Activated CD4-positive, alpha-beta T cell treated with anti-CD3 and anti-CD28 coated beads, Interleukin-2, amount 10 ng/mL, durations not matched to agents 7 days and 5 days (primary cell): Measurements from ENCODE around the gene RPP38. TPM values are rescaled to one million over a fixed set of nuclear protein-coding genes. Genes with fewer than 3 reads are reported as not detected.

Experiments used
- CTCF ChIA-PET: fragments of 350-600 bp; sonication (Branson Sonifier 250); formaldehyde crosslinking; loops from one replicate; lab custom pipeline; 2021; ENCODE audit warnings: antibody characterized with exemption; lab: Charles Lee
- POLR2A ChIA-PET: fragments of 350-600 bp; sonication (Branson Sonifier 250); formaldehyde crosslinking; loops from one replicate; lab custom pipeline; 2021; ENCODE audit warnings: antibody characterized with exemption; lab: Charles Lee
- DNase-seq: peaks from one replicate; pipeline ENCODE4 v3.0.0-alpha.2; 2020
- H3K27ac Mint-ChIP-seq: one replicate; pipeline ENCODE4 v1.8.0; 2021; ENCODE audit warnings: mild to moderate bottlenecking, moderate library complexity, mixed read lengths
- H3K27me3 Mint-ChIP-seq: one replicate; pipeline ENCODE4 v1.8.0; 2021; ENCODE audit warnings: mixed read lengths
- H3K36me3 Mint-ChIP-seq: one replicate; pipeline ENCODE4 v1.8.0; 2021; ENCODE audit warnings: low read depth, mixed read lengths
- H3K4me1 Mint-ChIP-seq: one replicate; pipeline ENCODE4 v1.8.0; 2021; ENCODE audit warnings: mixed read lengths
- H3K4me3 Mint-ChIP-seq: one replicate; pipeline ENCODE4 v1.8.0; 2021; ENCODE audit warnings: mild to moderate bottlenecking, moderate library complexity, mixed read lengths
- H3K9me3 Mint-ChIP-seq: one replicate; pipeline ENCODE4 v1.8.0; 2021; ENCODE audit warnings: mixed read lengths
- total RNA-seq, 2 experiments: library from RNA; stranded (reverse); gene quantifications; one replicate each; pipeline ENCODE4 v1.2.3, GENCODE V29; 2021

Gene RPP38
- total RNA-seq, 2 experiments from 2014 or later: 17.4 to 19.2 TPM

- peak overlapping the region; percentile 32 for H3K4me3 Mint-ChIP-seq
- no peaks in the 10 kb centered on the region for H3K9me3 Mint-ChIP-seq
- DNase-seq: peak; percentile 14
- no peaks in the 10 kb centered on the region for H3K27me3 Mint-ChIP-seq
- H3K36me3 Mint-ChIP-seq: peaks cover 40% of the 10 kb centered on the region
- POLR2A ChIA-PET: no interaction called here
- H3K4me1 Mint-ChIP-seq: peaks cover 39% of the 10 kb centered on the region
- H3K27ac Mint-ChIP-seq: peak overlapping the region; percentile 73
- CTCF ChIA-PET: interaction anchor here (0.6 to 2.3 kb wide), 4 partner anchors 9 to 27 kb away, joined by 3 to 8 read pairs (median 3); partner anchors contain the start of gene NMT2
Measured at GRCh38 chr10:15141136-15142054, 44.2 kb downstream of the RPP38 start.

- Mint-ChIP-seq H3K9me3 (peaks cover 1% of the 10 kb centered on the region), H3K27me3 (no peaks in the 10 kb centered on the region), H3K4me3 (no peak overlapping the region), H3K27ac (no peak overlapping the region), H3K36me3 (peaks cover 22% of the 10 kb centered on the region), H3K4me1 (peaks cover 43% of the 10 kb centered on the region)
- ChIA-PET POLR2A (no interaction called here), CTCF (interaction anchor here (1.1 to 2.8 kb wide), 2 partner anchors 12 to 46 kb away, joined by 3 to 11 read pairs; no protein-coding TSS in a partner anchor)
- no peak for DNase-seq
Measured at GRCh38 chr10:15144788-15145187, 47.6 kb downstream of the RPP38 start.

- Mint-ChIP-seq H3K27me3 (no peaks in the 10 kb centered on the region), H3K4me1 (peaks cover 32% of the 10 kb centered on the region), H3K9me3 (peaks cover 5% of the 10 kb centered on the region), H3K27ac (no peak overlapping the region), H3K36me3 (peaks cover 17% of the 10 kb centered on the region), H3K4me3 (no peak overlapping the region)
- POLR2A ChIA-PET: no interaction called here
- no peak for DNase-seq
- CTCF ChIA-PET: no interaction called here
Measured at GRCh38 chr10:15146366-15146765, 49.2 kb downstream of the RPP38 start.

DNA sequence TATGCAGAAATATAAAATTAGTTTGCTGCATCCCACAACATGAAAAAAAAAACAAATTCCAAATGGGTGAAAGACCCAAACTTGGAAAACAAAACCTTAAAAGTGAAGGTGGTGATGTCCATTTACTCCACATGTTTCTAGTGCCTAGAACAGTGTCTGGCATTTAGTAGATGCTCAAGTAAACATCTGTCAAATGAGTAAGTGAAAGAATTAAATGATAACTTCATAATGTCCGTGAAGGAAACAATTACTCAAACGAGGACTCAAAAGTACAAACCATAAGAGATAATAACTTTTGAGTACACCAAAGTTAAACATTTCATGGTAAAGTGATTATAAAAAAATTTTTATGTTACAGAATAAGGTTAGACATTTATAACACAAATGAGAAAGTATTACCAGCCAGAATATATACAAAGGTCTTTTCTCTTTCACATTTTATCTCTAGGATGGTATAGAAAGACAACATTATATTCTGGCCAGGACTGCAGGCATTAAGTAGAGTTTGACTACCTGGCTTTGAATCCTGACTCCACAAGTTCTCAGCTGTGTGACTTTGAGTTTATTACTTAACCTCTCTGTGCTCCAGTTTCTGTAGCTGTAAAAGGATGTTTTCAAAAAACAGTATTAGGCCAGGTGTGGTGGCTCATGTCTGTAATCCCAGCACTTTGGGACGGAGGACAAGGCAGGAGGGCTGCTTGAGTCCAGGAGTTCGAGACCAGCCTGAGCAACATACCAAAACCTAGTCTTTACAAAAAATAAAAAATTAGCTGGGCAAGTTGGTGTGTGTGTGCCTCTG, 50.6 kb downstream of the RPP38 start:
- peaks cover 5% of the 10 kb centered on the region for H3K9me3 Mint-ChIP-seq
- H3K27me3 Mint-ChIP-seq: no peaks in the 10 kb centered on the region
- no peak overlapping the region for H3K4me3 Mint-ChIP-seq
- no peak for DNase-seq
- ChIA-PET POLR2A (no interaction called here), CTCF (interaction anchor here (0.6 to 1.2 kb wide), 2 partner anchors 9 to 16 kb away, joined by 3 read pairs; no protein-coding TSS in a partner anchor)
- H3K36me3 Mint-ChIP-seq: peaks cover 18% of the 10 kb centered on the region
- H3K27ac Mint-ChIP-seq: peak overlapping the region; percentile 54
- H3K4me1 Mint-ChIP-seq: peaks cover 23% of the 10 kb centered on the region

- peaks cover 21% of the 10 kb centered on the region for H3K36me3 Mint-ChIP-seq
- peaks cover 21% of the 10 kb centered on the region for H3K4me1 Mint-ChIP-seq
- no peak overlapping the region for H3K4me3 Mint-ChIP-seq
- DNase-seq: no peak
- H3K27ac Mint-ChIP-seq: no peak overlapping the region
- no peaks in the 10 kb centered on the region for H3K27me3 Mint-ChIP-seq
- ChIA-PET POLR2A (no interaction called here), CTCF (interaction anchor here (1.2 kb wide), 1 partner anchor 8 kb away, joined by 3 read pairs; no protein-coding TSS in a partner anchor)
- peaks cover 7% of the 10 kb centered on the region for H3K9me3 Mint-ChIP-seq
Measured at GRCh38 chr10:15149042-15149771, 52.1 kb downstream of the RPP38 start.

DNA sequence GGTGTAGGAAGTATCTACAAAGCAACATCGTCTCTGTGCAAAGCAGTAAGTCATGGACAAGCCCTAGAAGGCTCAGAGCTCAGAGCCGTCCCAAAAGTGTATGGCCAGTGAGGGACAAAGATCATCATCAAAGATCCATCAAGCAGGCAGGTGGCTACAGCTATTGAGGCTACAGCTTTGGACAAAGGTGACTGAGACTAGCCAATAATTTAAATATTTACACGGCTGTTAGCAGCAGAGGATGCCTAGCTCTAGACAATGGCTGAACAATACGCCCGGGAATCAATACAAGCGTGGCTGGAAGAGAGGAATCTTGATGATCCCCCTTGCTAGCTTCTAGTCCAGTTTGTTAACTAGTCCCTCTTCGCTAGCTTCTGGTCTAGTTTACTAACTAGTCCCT, 53.4 kb downstream of the RPP38 start:
- peaks cover 16% of the 10 kb centered on the region for H3K4me1 Mint-ChIP-seq
- H3K36me3 Mint-ChIP-seq: peaks cover 32% of the 10 kb centered on the region
- ChIA-PET CTCF (interaction anchor here (1.5 kb wide), 2 partner anchors 9 to 16 kb away, joined by 5 to 8 read pairs; no protein-coding TSS in a partner anchor), POLR2A (no interaction called here)
- H3K9me3 Mint-ChIP-seq: peaks cover 7% of the 10 kb centered on the region
- H3K27me3 Mint-ChIP-seq: no peaks in the 10 kb centered on the region
- no peak for DNase-seq
- H3K4me3 Mint-ChIP-seq: no peak overlapping the region
- no peak overlapping the region for H3K27ac Mint-ChIP-seq

- no peak overlapping the region for H3K27ac Mint-ChIP-seq
Measured at GRCh38 chr10:15152556-15152955, 55.4 kb downstream of the RPP38 start.

More at GRCh38 chr10:15152556-15152955, 55.4 kb downstream of the RPP38 start:
- peaks cover 18% of the 10 kb centered on the region for H3K4me1 Mint-ChIP-seq
- H3K4me3 Mint-ChIP-seq: no peak overlapping the region
- H3K36me3 Mint-ChIP-seq: peaks cover 41% of the 10 kb centered on the region
- peaks cover 7% of the 10 kb centered on the region for H3K9me3 Mint-ChIP-seq
- DNase-seq: no peak
- H3K27me3 Mint-ChIP-seq: no peaks in the 10 kb centered on the region
- ChIA-PET POLR2A (no interaction called here), CTCF (interaction anchor here (1.1 to 1.2 kb wide), 2 partner anchors 10 to 16 kb away, joined by 3 to 4 read pairs; partner anchors contain the start of gene NMT2)

Other genes starting within 250 kb of the RPP38 start
- gene SUV39H2, start 218.5 kb upstream of the RPP38 start, total RNA-seq: 10 to 100 TPM; 30.9 to 36.6 TPM
- gene DCLRE1C, start 143.3 kb upstream of the RPP38 start, total RNA-seq: 10 to 100 TPM; 60.4 to 66.2 TPM
- under 1 TPM; 0.71 to 0.82 TPM for gene MEIG1, start 138.0 kb upstream of the RPP38 start, total RNA-seq
- 1 to 10 TPM; 1.0 to 1.2 TPM for gene OLAH, start 53.4 kb upstream of the RPP38 start, total RNA-seq
- 1 to 10 TPM; 8.1 to 9.2 TPM for gene ACBD7, start 8.6 kb upstream of the RPP38 start, total RNA-seq
- 10 to 100 TPM; 47.7 to 50.9 TPM for gene NMT2, start 71.3 kb downstream of the RPP38 start, total RNA-seq